ENCODE data around the gene DOHH. TPM values are rescaled to one million over a fixed set of nuclear protein-coding genes. Genes with fewer than 3 reads are reported as not detected.

DOHH gene
- total RNA-seq (10 to 100 TPM in 4 of 7 donors, 1 to 10 TPM in 3; 6.9 to 13.7 (median 11.2) TPM), polyA plus RNA-seq (10 to 100 TPM in 2 of 3 donors, 1 to 10 TPM in 1; 6.6 to 16.8 (median 10.1) TPM)
- long read RNA-seq, donor 1, partial matches to known transcripts: 0 of 3 reads
- long read RNA-seq, donor 1, other reads (novel, unspliced or antisense): 0 of 3 reads
- long read RNA-seq, donor 2, transcript DOHH-201 (5 exons, 2,031 nt): major isoform, 10 of 10 reads
- long read RNA-seq, donor 2, partial matches to known transcripts: 0 of 10 reads
- long read RNA-seq, donor 2, other reads (novel, unspliced or antisense): 0 of 10 reads

GRCh38 chr19:3500429-3501101, at the start of gene DOHH:
TSS of gene DOHH (minus strand) at chr19:3500674. CDS start at chr19:3496814, 3,860 bp downstream.
- peaks cover 11 to 48% (median 28%) of the 10 kb centered on the region in 6 donors for H3K4me1 ChIP-seq
- H3K4me3 ChIP-seq: peak within 1 kb of the TSS; percentile 90 to 99 (median 95)
- intact Hi-C loops (cut with DNase I; ENCODE audit: low total_unique reads): no loop called here
- peak within 1 kb of the TSS; percentile 87 to 98 (median 93) for H3K27ac ChIP-seq
- TF ChIP-seq CTCF (IDR thresholded peaks at IDR 0.05 in 8 of 11, conservative IDR thresholded peaks at IDR 0.05 in 3 of 11): peak in 2 of 11 experiments; percentile 13 to 23
- peak in 1 of 3 donors; percentile 69 for TF ChIP-seq POLR2A (IDR thresholded peaks at IDR 0.05)
- TF ChIP-seq POLR2AphosphoS5 (IDR thresholded peaks at IDR 0.05): peak; percentile 85 to 92 (median 87)
- no peaks in the 10 kb centered on the region for H3K9me3 ChIP-seq
- DNase-seq: peak; percentile 97
- 0 to 1% (median 0%) methylated on average over 36 to 52 of the region's 52 CpGs for WGBS, 5 donors
- peaks cover 0 to 19% (median 15%) of the 10 kb centered on the region in 6 donors for H3K36me3 ChIP-seq
- no peaks in the 10 kb centered on the region for H3K27me3 ChIP-seq (replicated peaks in 1 of 7)

- DNase-seq: no peak
- WGBS, 5 donors: 81 to 92% (median 87%) methylated on average over 10 of the region's 10 CpGs
- peaks cover 22 to 87% (median 44%) of the 10 kb centered on the region in 6 donors for H3K4me1 ChIP-seq
- peak overlapping the region in 1 of 8 donors; percentile 76 for H3K27ac ChIP-seq
- no peak for TF ChIP-seq POLR2A (IDR thresholded peaks at IDR 0.05)
- TF ChIP-seq CTCF (IDR thresholded peaks at IDR 0.05 in 8 of 11, conservative IDR thresholded peaks at IDR 0.05 in 3 of 11): no peak
- no peaks in the 10 kb centered on the region for H3K9me3 ChIP-seq
- intact Hi-C loops (cut with DNase I; ENCODE audit: low total_unique reads): loop anchor here (10.0 kb wide), 1 partner anchor 65 kb away; no protein-coding TSS in a partner anchor
- no peak overlapping the region for H3K4me3 ChIP-seq
- no peaks in the 10 kb centered on the region for H3K27me3 ChIP-seq (replicated peaks in 1 of 7)
- H3K36me3 ChIP-seq: peaks cover 0 to 65% (median 32%) of the 10 kb centered on the region in 6 donors
Observed at GRCh38 chr19:3549816-3550215, 49.3 kb upstream of the DOHH start.

- 54 to 80% (median 67%) methylated on average over 6 to 14 of the region's 14 CpGs for whole genome bisulfite sequencing, 5 donors
- intact Hi-C loops (cut with DNase I; ENCODE audit: low total_unique reads): no loop called here
- peak; percentile 7 to 71 (median 32) for TF ChIP-seq POLR2AphosphoS5 (IDR thresholded peaks at IDR 0.05)
- TF ChIP-seq POLR2A (IDR thresholded peaks at IDR 0.05): no peak
- H3K36me3 ChIP-seq: peaks cover 0 to 77% (median 38%) of the 10 kb centered on the region in 6 donors
- DNase-seq: peak; percentile 86
- H3K9me3 ChIP-seq: no peaks in the 10 kb centered on the region
- no peaks in the 10 kb centered on the region for H3K27me3 ChIP-seq (replicated peaks in 1 of 7)
- peaks cover 10 to 77% (median 32%) of the 10 kb centered on the region in 6 donors for H3K4me1 ChIP-seq
- peak overlapping the region in 1 of 8 donors; percentile 50 for H3K4me3 ChIP-seq
- H3K27ac ChIP-seq: peak overlapping the region; percentile 18 to 76 (median 58)
Observed at GRCh38 chr19:3548606-3549005, 48.1 kb upstream of the DOHH start.

GRCh38 chr19:3547767-3548282, 47.4 kb upstream of the DOHH start:
- Histone ChIP-seq H3K9me3 (no peaks in the 10 kb centered on the region), H3K27me3 (replicated peaks in 1 of 7) (no peaks in the 10 kb centered on the region), H3K36me3 (peaks cover 0 to 85% (median 42%) of the 10 kb centered on the region in 6 donors), H3K4me3 (peak overlapping the region in 1 of 8 donors; percentile 50), H3K27ac (peak overlapping the region in 4 of 8 donors; percentile 54 to 76 (median 72)), H3K4me1 (peaks cover 4 to 70% (median 25%) of the 10 kb centered on the region in 6 donors)
- whole genome bisulfite sequencing, 5 donors: 87 to 90% (median 87%) methylated on average over 3 to 36 of the region's 36 CpGs
- TF ChIP-seq POLR2AphosphoS5 (IDR thresholded peaks at IDR 0.05) (peak in 2 of 3 donors; percentile 3 to 45), POLR2A (IDR thresholded peaks at IDR 0.05) (no peak), CTCF (IDR thresholded peaks at IDR 0.05 in 8 of 11, conservative IDR thresholded peaks at IDR 0.05 in 3 of 11) (peak in 3 of 11 experiments; percentile 4 to 6 (median 4))
- DNase-seq: peak; percentile 79
- intact Hi-C loops (cut with DNase I; ENCODE audit: low total_unique reads): no loop called here
